PC-9 (cell line): ENCODE measurements around the gene ZNF574. TPM values are rescaled to one million over a fixed set of nuclear protein-coding genes. Genes with fewer than 3 reads are reported as not detected.

ENCODE experiments used
- BruUV-seq: library from RNA; stranded (reverse); fragments of 400-500 nt; replicated peaks from 2 replicates; lab custom pipeline; 2021; lab: Mats Ljungman, UMichigan
- CTCF ChIA-PET: fragments of 300-600 bp; sonication (Branson Sonifier 250); formaldehyde crosslinking; loops from one replicate; lab custom pipeline; 2022; ENCODE audit warnings: antibody characterized with exemption; lab: Charles Lee
- POLR2A ChIA-PET: fragments of 300-600 bp; sonication (Branson Sonifier 250); formaldehyde crosslinking; loops from one replicate; lab custom pipeline; 2022; ENCODE audit warnings: antibody characterized with exemption; ENCODE audit not compliant: unreplicated experiment; lab: Charles Lee
- DNase-seq, 2 experiments: peaks; one replicate each; pipeline versions ENCODE4 v3.0.0 to v3.0.0-alpha.2; 2015 to 2022; ENCODE audit warnings: mixed read lengths in 1 of 2
- H2AFZ ChIP-seq: fragments of 200-600 bp; sonication (generic); 2 replicates; pipeline ENCODE4 v1.8.1; 2017; ENCODE audit warnings: antibody characterized with exemption
- H3F3A ChIP-seq: fragments of 200-600 bp; sonication (generic); 2 replicates; pipeline ENCODE4 v1.8.1; 2017; ENCODE audit warnings: antibody characterized with exemption, mild to moderate bottlenecking, low read depth; ENCODE audit not compliant: insufficient read depth
- H3K27ac ChIP-seq: fragments of 200-600 bp; sonication (generic); 2 replicates; pipeline ENCODE4 v1.6.1; 2016; ENCODE audit warnings: mixed run types
- H3K27me3 ChIP-seq: fragments of 200-600 bp; sonication (generic); 2 replicates; pipeline ENCODE4 v1.6.1; 2016; ENCODE audit warnings: low read depth, mixed run types; ENCODE audit not compliant: insufficient read depth
- H3K36me3 ChIP-seq: fragments of 200-600 bp; sonication (generic); 2 replicates; pipeline ENCODE4 v1.6.1; 2016; ENCODE audit warnings: low read depth, mixed run types
- H3K4me1 ChIP-seq: fragments of 200-600 bp; sonication (generic); replicated peaks from 2 replicates; pipeline ENCODE4 v1.6.1; 2016; ENCODE audit warnings: mixed run types; ENCODE audit not compliant: insufficient read depth
- H3K4me2 ChIP-seq: fragments of 200-600 bp; sonication (generic); 2 replicates; pipeline ENCODE4 v1.6.1; 2017; ENCODE audit warnings: mixed run types
- H3K4me3 ChIP-seq: fragments of 200-600 bp; sonication (generic); 2 replicates; pipeline ENCODE4 v1.6.1; 2016; ENCODE audit warnings: mixed run types
- H3K79me2 ChIP-seq: fragments of 200-600 bp; sonication (generic); 2 replicates; pipeline ENCODE4 v1.6.1; 2017; ENCODE audit warnings: low read depth, mixed run types
- H3K9me2 ChIP-seq: fragments of 200-600 bp; sonication (generic); 2 replicates; pipeline ENCODE4 v1.8.1; 2017; ENCODE audit warnings: mild to moderate bottlenecking; ENCODE audit not compliant: insufficient read depth
- H3K9me3 ChIP-seq: fragments of 200-600 bp; sonication (generic); 2 replicates; pipeline ENCODE4 v1.8.1; 2016; ENCODE audit warnings: low read depth; ENCODE audit not compliant: insufficient read depth
- H4K20me1 ChIP-seq: fragments of 200-600 bp; sonication (generic); 2 replicates; pipeline ENCODE4 v1.8.1; 2017; ENCODE audit not compliant: insufficient read depth
- EZH2 ChIP-seq: fragments of 200-600 bp; sonication (generic); IDR thresholded peaks from 2 replicates; pipeline ENCODE4 v1.8.0; 2017; ENCODE audit warnings: antibody characterized with exemption, low read depth
- intact Hi-C: fragments of 100-400 bp; cut with micrococcal nuclease; formaldehyde crosslinking; loops from one replicate; pipeline ENCODE4 v1.10.0; 2022; ENCODE audit not compliant: unreplicated experiment
- total RNA-seq: library from RNA; stranded (reverse); gene quantifications from 2 replicates; pipeline ENCODE4 v1.2.3, GENCODE V29; 2021
- TF ChIP-seq, protein P1 (sequence below): fragments of 200-600 bp; sonication (generic); conservative IDR thresholded peaks from 2 replicates; pipeline ENCODE4 v1.6.1; 2017; ENCODE audit warnings: mixed run types, antibody characterized with exemption, mild to moderate bottlenecking, moderate library complexity

The ZNF574 gene
- total RNA-seq, 1 experiment from 2014 or later, result 19.4 TPM

DNA sequence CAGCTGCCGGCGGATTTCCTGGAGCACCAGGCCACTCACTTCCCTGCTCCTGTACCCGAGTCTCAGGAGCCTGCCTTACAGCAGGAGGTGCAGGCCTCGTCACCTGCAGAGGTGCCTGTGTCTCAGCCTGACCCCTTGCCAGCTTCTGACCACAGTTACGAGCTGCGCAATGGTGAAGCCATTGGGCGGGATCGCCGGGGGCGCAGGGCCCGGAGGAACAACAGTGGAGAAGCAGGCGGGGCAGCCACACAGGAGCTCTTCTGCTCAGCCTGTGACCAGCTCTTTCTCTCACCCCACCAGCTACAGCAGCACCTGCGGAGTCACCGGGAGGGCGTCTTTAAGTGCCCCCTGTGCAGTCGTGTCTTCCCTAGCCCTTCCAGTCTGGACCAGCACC, 3.3 kb downstream of the ZNF574 start:
- no peak for TF ChIP-seq EZH2
- TF ChIP-seq, protein P1, sequence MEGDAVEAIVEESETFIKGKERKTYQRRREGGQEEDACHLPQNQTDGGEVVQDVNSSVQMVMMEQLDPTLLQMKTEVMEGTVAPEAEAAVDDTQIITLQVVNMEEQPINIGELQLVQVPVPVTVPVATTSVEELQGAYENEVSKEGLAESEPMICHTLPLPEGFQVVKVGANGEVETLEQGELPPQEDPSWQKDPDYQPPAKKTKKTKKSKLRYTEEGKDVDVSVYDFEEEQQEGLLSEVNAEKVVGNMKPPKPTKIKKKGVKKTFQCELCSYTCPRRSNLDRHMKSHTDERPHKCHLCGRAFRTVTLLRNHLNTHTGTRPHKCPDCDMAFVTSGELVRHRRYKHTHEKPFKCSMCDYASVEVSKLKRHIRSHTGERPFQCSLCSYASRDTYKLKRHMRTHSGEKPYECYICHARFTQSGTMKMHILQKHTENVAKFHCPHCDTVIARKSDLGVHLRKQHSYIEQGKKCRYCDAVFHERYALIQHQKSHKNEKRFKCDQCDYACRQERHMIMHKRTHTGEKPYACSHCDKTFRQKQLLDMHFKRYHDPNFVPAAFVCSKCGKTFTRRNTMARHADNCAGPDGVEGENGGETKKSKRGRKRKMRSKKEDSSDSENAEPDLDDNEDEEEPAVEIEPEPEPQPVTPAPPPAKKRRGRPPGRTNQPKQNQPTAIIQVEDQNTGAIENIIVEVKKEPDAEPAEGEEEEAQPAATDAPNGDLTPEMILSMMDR, result no peak
- ChIA-PET CTCF (interaction anchor here (0.6 kb wide), 1 partner anchor 180 kb away, joined by 11 read pairs; no protein-coding TSS in a partner anchor), POLR2A (interaction anchor here (0.6 kb wide), 1 partner anchor 164 kb away, joined by 5 read pairs; no protein-coding TSS in a partner anchor)
- H2AFZ ChIP-seq, result no peak overlapping the region
- intact Hi-C loops, result loop anchor here (5.0 kb wide), 3 partner anchors 47 to 192 kb away; partner anchors contain the start of gene RABAC1
- peaks cover 63% of the 10 kb centered on the region for H3K79me2 ChIP-seq
- no peaks in the 10 kb centered on the region for H3K9me3 ChIP-seq
- H3K27me3 ChIP-seq, result no peaks in the 10 kb centered on the region
- H3F3A ChIP-seq, result peaks cover 23% of the 10 kb centered on the region
- H4K20me1 ChIP-seq, result peaks cover 48% of the 10 kb centered on the region
- no peak overlapping the region for H3K27ac ChIP-seq
- no peak overlapping the region for H3K4me2 ChIP-seq
- no TSS peak for BruUV-seq
- peak in 1 of 2 experiments; percentile 64 for DNase-seq
- peaks cover 21% of the 10 kb centered on the region for H3K4me1 ChIP-seq
- no peaks in the 10 kb centered on the region for H3K9me2 ChIP-seq
- no peak overlapping the region for H3K4me3 ChIP-seq
- peaks cover 6% of the 10 kb centered on the region; the same call in 1 of the 2 replicates for H3K36me3 ChIP-seq

DNA sequence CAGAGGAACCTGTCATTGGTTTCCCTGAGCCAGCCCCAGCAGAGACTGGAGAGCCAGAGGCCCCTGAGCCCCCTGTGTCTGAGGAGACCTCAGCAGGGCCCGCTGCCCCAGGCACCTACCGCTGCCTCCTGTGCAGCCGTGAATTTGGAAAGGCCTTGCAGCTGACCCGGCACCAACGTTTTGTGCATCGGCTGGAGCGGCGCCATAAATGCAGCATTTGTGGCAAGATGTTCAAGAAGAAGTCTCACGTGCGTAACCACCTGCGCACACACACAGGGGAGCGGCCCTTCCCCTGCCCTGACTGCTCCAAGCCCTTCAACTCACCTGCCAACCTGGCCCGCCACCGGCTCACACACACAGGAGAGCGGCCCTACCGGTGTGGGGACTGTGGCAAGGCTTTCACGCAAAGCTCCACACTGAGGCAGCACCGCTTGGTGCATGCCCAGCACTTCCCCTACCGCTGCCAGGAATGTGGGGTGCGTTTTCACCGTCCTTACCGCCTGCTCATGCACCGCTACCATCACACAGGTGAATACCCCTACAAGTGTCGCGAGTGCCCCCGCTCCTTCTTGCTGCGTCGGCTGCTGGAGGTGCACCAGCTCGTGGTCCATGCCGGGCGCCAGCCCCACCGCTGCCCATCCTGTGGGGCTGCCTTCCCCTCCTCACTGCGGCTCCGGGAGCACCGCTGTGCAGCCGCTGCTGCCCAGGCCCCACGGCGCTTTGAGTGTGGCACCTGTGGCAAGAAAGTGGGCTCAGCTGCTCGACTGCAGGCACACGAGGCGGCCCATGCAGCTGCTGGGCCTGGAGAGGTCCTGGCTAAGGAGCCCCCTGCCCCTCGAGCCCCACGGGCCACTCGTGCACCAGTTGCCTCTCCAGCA, 4.2 kb downstream of the ZNF574 start:
- Histone ChIP-seq H4K20me1 (peaks cover 48% of the 10 kb centered on the region), H3K4me3 (no peak overlapping the region), H3K9me2 (no peaks in the 10 kb centered on the region), H3K4me1 (peaks cover 14% of the 10 kb centered on the region), H3K4me2 (no peak overlapping the region), H3K79me2 (peaks cover 56% of the 10 kb centered on the region), H3K9me3 (no peaks in the 10 kb centered on the region), H3K36me3 (peaks cover 6% of the 10 kb centered on the region; the same call in 1 of the 2 replicates), H3K27ac (no peak overlapping the region), H2AFZ (no peak overlapping the region), H3F3A (peaks cover 28% of the 10 kb centered on the region), H3K27me3 (no peaks in the 10 kb centered on the region)
- no peak for DNase-seq
- BruUV-seq, result TSS peak; percentile 7
- intact Hi-C loops, result loop anchor here (5.0 kb wide), 3 partner anchors 48 to 193 kb away; partner anchors contain the start of gene RABAC1
- CTCF ChIA-PET, result no interaction called here
- POLR2A ChIA-PET, result no interaction called here
- TF ChIP-seq, protein P1, result no peak
- TF ChIP-seq EZH2, result no peak

DNA sequence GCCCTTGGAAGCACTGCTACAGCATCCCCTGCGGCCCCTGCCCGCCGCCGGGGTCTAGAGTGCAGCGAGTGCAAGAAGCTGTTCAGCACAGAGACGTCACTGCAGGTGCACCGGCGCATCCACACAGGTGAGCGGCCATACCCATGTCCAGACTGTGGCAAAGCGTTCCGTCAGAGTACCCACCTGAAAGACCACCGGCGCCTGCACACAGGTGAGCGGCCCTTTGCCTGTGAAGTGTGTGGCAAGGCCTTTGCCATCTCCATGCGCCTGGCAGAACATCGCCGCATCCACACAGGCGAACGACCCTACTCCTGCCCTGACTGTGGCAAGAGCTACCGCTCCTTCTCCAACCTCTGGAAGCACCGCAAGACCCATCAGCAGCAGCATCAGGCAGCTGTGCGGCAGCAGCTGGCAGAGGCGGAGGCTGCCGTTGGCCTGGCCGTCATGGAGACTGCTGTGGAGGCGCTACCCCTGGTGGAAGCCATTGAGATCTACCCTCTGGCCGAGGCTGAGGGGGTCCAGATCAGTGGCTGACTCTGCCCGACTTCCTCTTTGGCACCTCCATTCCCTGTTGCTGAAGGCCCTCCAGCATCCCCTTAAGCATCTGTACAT, 4.9 kb downstream of the ZNF574 start:
- Histone ChIP-seq H3K79me2 (peaks cover 53% of the 10 kb centered on the region), H3K27me3 (no peaks in the 10 kb centered on the region), H3K4me2 (no peak overlapping the region), H3K9me3 (no peaks in the 10 kb centered on the region), H3K36me3 (peaks cover 6% of the 10 kb centered on the region; the same call in 1 of the 2 replicates), H2AFZ (no peak overlapping the region), H3F3A (peaks cover 36% of the 10 kb centered on the region), H3K9me2 (no peaks in the 10 kb centered on the region), H3K4me3 (no peak overlapping the region), H3K4me1 (peaks cover 14% of the 10 kb centered on the region), H3K27ac (no peak overlapping the region), H4K20me1 (peaks cover 48% of the 10 kb centered on the region)
- TF ChIP-seq, protein P1, result no peak
- TF ChIP-seq EZH2, result no peak
- intact Hi-C loops, result no loop called here
- BruUV-seq, result no TSS peak
- ChIA-PET POLR2A (no interaction called here), CTCF (no interaction called here)
- DNase-seq, result no peak
